ENCODE data around the gene LYL1. TPM values are rescaled to one million over a fixed set of nuclear protein-coding genes. Genes with fewer than 3 reads are reported as not detected.

Gene LYL1
- total and polyA plus RNA-seq, 9 of the 15 experiments (the other 6 are each of a cell fraction or from before 2014, with no cell fraction given) = 1.3 to 266 (median 34.0) TPM

GRCh38 chr19:13097033-13097462 is 5.6 kb downstream of the LYL1 start:
- no peak overlapping the region for H2AFZ ChIP-seq (ENCODE audit: low read depth, low read length)
- no peaks in the 10 kb centered on the region for H3K9me1 ChIP-seq (ENCODE audit: control insufficient read depth, insufficient read depth, low read length)
- H3K4me3 ChIP-seq = peak overlapping the region; percentile 34
- ATAC-seq (no peak), FAIRE-seq (peak; percentile 67), DNase-seq (ENCODE audit: extremely low read depth in 1 of 4, low spot score in 3 of 4) (peak in 1 of 4 experiments; percentile 44)
- H3K9me3 ChIP-seq (replicated peaks; ENCODE audit: control insufficient read depth, insufficient read depth, low read depth, low read length) = no peaks in the 10 kb centered on the region
- H4K20me1 ChIP-seq (replicated peaks; ENCODE audit: control insufficient read depth, insufficient read depth, low read length) = no peaks in the 10 kb centered on the region
- H3K79me2 ChIP-seq (ENCODE audit: control insufficient read depth, insufficient read depth, low read length) = peaks cover 43% of the 10 kb centered on the region
- peak overlapping the region; percentile 98 for H3K27ac ChIP-seq (ENCODE audit: extremely low read depth, low read depth, low read length)
- ChIA-PET CTCF (ENCODE audit: low intra/inter-chr PET ratio) (interaction anchor here (0.6 to 1.2 kb wide), 2 partner anchors 119 to 134 kb away, joined by 5 to 6 read pairs; no protein-coding TSS in a partner anchor), POLR2A (interaction anchor here (0.6 to 1.2 kb wide), 3 partner anchors 38 to 757 kb away, joined by 3 to 4 read pairs (median 3); no protein-coding TSS in a partner anchor)
- H3K9ac ChIP-seq (ENCODE audit: insufficient read depth in 1 of 2, low read depth in 2 of 2, low read length in 2 of 2) = peak overlapping the region; percentile 72 to 88
- no peaks in the 10 kb centered on the region for H3K27me3 ChIP-seq (ENCODE audit: control insufficient read depth in 2 of 2, insufficient read depth in 2 of 2, low read length in 2 of 2)
- WGBS (ENCODE audit: insufficient coverage, low coverage, missing lambda C conversion rate) = 3% methylated on average over 20 of the region's 20 CpGs
- intact Hi-C loops (cut with micrococcal nuclease) = no loop called here
- peak overlapping the region; percentile 56 for H3K4me2 ChIP-seq (ENCODE audit: insufficient read depth, low read length)
- H3K4me1 ChIP-seq (replicated peaks in 1 of 2; ENCODE audit: control insufficient read depth in 2 of 2, insufficient read depth in 2 of 2, low read length in 2 of 2) = peaks cover 36 to 84% of the 10 kb centered on the region in 2 experiments
- peaks cover 37% of the 10 kb centered on the region for H3K36me3 ChIP-seq (ENCODE audit: control insufficient read depth, insufficient read depth, low read length)
- in situ Hi-C loops (cut with MboI) = no loop called here
- TSS peak; percentile 40 for BruUV-seq (replicated peaks)
- no peak for TF ChIP-seq SMAD4 (CRISPR knock-in tag; conservative IDR thresholded peaks at IDR 0.05)
- TF ChIP-seq, protein P1, sequence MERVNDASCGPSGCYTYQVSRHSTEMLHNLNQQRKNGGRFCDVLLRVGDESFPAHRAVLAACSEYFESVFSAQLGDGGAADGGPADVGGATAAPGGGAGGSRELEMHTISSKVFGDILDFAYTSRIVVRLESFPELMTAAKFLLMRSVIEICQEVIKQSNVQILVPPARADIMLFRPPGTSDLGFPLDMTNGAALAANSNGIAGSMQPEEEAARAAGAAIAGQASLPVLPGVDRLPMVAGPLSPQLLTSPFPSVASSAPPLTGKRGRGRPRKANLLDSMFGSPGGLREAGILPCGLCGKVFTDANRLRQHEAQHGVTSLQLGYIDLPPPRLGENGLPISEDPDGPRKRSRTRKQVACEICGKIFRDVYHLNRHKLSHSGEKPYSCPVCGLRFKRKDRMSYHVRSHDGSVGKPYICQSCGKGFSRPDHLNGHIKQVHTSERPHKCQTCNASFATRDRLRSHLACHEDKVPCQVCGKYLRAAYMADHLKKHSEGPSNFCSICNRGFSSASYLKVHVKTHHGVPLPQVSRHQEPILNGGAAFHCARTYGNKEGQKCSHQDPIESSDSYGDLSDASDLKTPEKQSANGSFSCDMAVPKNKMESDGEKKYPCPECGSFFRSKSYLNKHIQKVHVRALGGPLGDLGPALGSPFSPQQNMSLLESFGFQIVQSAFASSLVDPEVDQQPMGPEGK (CRISPR knock-in tag; IDR thresholded peaks at IDR 0.05; ENCODE audit: borderline replicate concordance) = no peak
- no peak for TF ChIP-seq RNF219 (CRISPR knock-in tag; IDR thresholded peaks at IDR 0.05)
- peak; percentile 54; the same call in 1 of the 2 replicates for TF ChIP-seq ZBTB40 (IDR thresholded peaks at IDR 0.05)
- no peak for TF ChIP-seq ZBTB40 (CRISPR knock-in tag; IDR thresholded peaks at IDR 0.05)
- no peak for TF ChIP-seq FOXA1 (IDR thresholded peaks at IDR 0.05; ENCODE audit: borderline replicate concordance)
- TF ChIP-seq ELF4 (CRISPR knock-in tag; IDR thresholded peaks at IDR 0.05) = no peak
- no peak for TF ChIP-seq THRAP3 (IDR thresholded peaks at IDR 0.05; ENCODE audit: borderline replicate concordance)
- TF ChIP-seq CTBP1 (IDR thresholded peaks at IDR 0.05; ENCODE audit: borderline replicate concordance) = no peak

All from K562 (cell line).